NCI-H526 (cell line): ENCODE data around the gene GALNS.
"Not testable (repeated sequence)": the region's sequence is repeated elsewhere in the genome, so short reads cannot be mapped to it uniquely, and the experiment has no call there.

ENCODE experiments used
- DNase-seq, 2 experiments: peaks; one replicate each; lab custom pipeline; 2025; lab: John Stamatoyannopoulos, UW

Gene GALNS

GRCh38 chr16:88838566-88838965, 18.2 kb downstream of the GALNS start:
- DNase-seq = no peak

GRCh38 chr16:88837806-88838205, 18.9 kb downstream of the GALNS start:
- DNase-seq = no peak

GRCh38 chr16:88836791-88837190, 20.0 kb downstream of the GALNS start:
- DNase-seq = no peak

- DNase-seq = no peak
These were observed 20.9 kb downstream of the GALNS start for GRCh38 chr16:88835818-88836217.

GRCh38 chr16:88835383-88835782, 21.4 kb downstream of the GALNS start:
- DNase-seq = no peak

- DNase-seq = no peak
These were observed 22.1 kb downstream of the GALNS start for GRCh38 chr16:88834670-88835069.

- DNase-seq = no peak
These were observed 23.7 kb downstream of the GALNS start for GRCh38 chr16:88833086-88833485.

GRCh38 chr16:88831838-88832237, 24.9 kb downstream of the GALNS start:
- no peak for DNase-seq

- DNase-seq = no peak
These were observed 26.0 kb downstream of the GALNS start for GRCh38 chr16:88830783-88831182.

- no peak for DNase-seq
These were observed 26.5 kb downstream of the GALNS start for GRCh38 chr16:88830258-88830657.

- DNase-seq = no peak
These were observed 28.0 kb downstream of the GALNS start for GRCh38 chr16:88828711-88829110.

- no peak for DNase-seq
These were observed 29.0 kb downstream of the GALNS start for GRCh38 chr16:88827727-88828126.

- no peak for DNase-seq
These were observed 30.5 kb downstream of the GALNS start for GRCh38 chr16:88826070-88826840.

- DNase-seq = no peak
These were observed 31.6 kb downstream of the GALNS start for GRCh38 chr16:88825146-88825545.

GRCh38 chr16:88824256-88825077, 32.3 kb downstream of the GALNS start:
- no peak for DNase-seq

GRCh38 chr16:88823646-88824045, 33.1 kb downstream of the GALNS start:
- not testable (repeated sequence) for DNase-seq

GRCh38 chr16:88822281-88823040, 34.3 kb downstream of the GALNS start:
- no peak for DNase-seq

GRCh38 chr16:88821168-88821850, 35.4 kb downstream of the GALNS start:
- peak in 1 of 2 experiments; percentile 29 for DNase-seq

GRCh38 chr16:88820385-88821025, 36.2 kb downstream of the GALNS start:
- DNase-seq = no peak

GRCh38 chr16:88819126-88819525, 37.6 kb downstream of the GALNS start:
- DNase-seq = no peak

GRCh38 chr16:88818575-88818874, 38.2 kb downstream of the GALNS start:
- DNase-seq = no peak
